HG03064 (cell line): ENCODE data around the gene NYNRIN.
"Not testable (repeated sequence)": the region's sequence is repeated elsewhere in the genome, so short reads cannot be mapped to it uniquely, and the experiment has no call there.

ENCODE experiments used
- ATAC-seq: cut with Tn5 transposase; IDR thresholded peaks from one replicate; pipeline ENCODE4 v1.9.1; 2021; ENCODE audit warnings: low read depth; ENCODE audit not compliant: unreplicated experiment

Gene NYNRIN

DNA sequence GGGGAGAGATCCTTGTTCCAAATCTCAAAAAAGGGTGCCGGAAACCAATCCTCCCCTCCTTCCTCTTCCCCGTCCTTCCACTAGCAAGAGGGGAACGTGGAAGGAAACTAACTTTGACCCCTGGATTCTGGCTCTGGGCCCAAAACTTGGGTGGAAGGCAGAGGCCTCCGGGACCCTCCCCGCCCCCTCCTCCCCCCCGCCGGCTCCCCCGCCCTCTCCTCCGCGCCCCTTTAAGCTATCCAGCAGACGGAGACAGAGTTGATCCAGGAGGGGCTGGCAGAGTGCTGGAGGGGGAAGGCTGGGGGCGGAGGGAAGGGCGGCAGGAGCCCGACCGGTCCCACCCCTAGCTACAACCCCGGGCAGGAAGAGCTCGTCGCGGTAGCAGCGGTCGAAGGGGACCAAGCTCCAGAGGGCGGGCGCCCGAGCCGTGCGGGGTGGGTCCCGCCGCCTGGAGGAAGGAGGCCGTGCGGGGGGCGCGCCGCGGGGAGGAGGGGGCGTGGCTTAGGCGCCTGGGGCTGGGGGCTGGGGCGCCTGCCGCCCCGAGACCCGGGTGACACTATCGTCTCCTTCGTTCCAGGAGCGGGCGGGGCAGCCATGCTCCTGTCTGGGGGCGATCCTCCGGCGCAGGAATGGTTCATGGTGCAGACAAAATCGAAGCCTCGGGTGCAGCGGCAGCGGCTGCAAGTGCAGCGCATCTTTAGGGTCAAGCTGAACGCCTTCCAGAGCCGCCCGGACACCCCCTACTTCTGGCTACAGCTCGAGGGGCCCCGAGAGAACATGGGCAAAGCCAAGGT, at the start of gene NYNRIN:
NYNRIN (plus strand) TSS at position 351 of the 794 bp plus-strand sequence; CDS start at position 595, 244 bp downstream.
- ATAC-seq: no peak

- ATAC-seq: no peak
These were observed 49.1 kb upstream of the NYNRIN start for GRCh38 chr14:24349742-24350141.

- ATAC-seq: no peak
These were observed 47.3 kb upstream of the NYNRIN start for GRCh38 chr14:24351517-24351916.

- ATAC-seq: no peak
These were observed 45.0 kb upstream of the NYNRIN start for GRCh38 chr14:24353559-24354481.

- ATAC-seq: not testable (repeated sequence)
These were observed 44.3 kb upstream of the NYNRIN start for GRCh38 chr14:24354482-24354825.

DNA sequence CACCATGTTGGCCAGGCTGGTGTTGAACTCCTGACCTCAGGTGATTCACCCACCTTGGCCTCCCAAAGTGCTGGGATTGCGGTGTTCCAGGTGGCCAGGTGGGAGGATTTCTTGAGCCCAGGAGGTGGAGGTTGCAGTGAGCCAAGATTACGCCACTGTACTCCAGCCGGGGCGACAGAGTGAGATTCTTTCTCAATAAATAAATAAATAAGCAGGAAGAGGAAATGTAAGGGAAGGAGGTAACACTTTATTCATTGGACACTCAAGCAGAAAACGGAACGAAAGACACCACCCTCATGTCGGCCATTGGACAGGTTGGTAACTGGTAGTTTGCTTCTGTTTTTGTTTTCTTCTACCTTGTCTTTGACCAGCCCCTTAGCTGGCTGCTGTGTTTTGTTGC, 43.8 kb upstream of the NYNRIN start:
- no peak for ATAC-seq

DNA sequence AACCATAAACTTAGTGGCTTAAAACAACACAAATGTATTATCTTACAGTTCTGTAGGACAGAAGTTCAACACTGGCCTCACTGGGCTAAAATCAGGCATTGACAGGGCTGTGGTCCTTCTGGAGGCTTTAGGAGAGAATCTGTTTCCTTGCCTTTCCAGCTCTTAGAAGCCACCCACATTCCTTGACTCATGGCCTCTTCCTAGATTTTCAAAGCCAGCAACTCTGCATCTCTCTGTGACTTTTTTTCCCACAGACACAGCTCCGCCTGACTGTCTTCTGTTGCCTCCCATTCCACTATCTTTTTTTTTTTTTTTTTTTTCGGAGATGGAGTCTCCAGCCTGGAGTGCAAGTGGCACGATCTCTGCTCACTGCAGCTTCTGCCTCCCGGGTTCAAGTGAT, 42.6 kb upstream of the NYNRIN start:
- no peak for ATAC-seq

GRCh38 chr14:24360281-24360680, 38.5 kb upstream of the NYNRIN start:
- no peak for ATAC-seq

DNA sequence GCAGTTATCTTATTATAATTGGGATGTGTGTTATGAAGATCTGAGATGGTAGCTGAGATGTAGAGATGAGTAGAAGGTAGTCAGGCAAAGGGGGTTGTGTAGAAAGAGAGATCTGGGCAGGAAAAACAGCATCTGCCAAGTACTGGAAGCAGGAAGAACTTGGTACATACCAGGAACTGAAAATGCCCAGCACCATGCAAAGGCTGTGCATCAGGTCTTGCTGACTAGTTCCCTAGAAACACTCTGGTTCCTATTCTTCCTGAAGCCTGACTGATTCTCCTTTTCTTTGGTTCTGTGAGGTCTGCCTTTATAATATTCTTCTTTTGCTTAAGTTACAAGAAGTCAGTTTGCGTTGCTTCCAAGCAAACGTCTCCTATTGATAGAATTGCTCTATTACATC, 37.5 kb upstream of the NYNRIN start:
- no peak for ATAC-seq

- ATAC-seq: no peak
These were observed 36.4 kb upstream of the NYNRIN start for GRCh38 chr14:24362241-24362960.

DNA sequence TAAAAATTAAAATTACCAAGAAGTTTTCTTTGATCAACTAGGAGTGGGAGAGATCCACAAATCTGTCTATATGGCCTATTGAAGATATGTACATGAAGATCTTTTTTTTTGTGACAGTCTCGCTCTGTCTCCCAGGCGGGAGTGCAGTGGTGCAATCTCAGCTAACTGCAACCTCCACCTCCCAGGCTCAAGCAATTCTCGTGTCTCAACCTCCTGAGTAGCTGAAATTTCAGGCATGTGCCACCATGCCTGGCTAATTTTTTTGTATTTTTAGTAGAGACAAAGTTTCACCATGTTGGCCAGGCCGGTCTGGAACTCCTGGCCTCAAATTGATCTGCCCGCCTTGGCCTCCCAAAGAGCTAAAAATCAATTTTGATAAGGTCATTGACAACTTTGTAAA, 35.4 kb upstream of the NYNRIN start:
- ATAC-seq: no peak

- ATAC-seq: no peak
These were observed 34.0 kb upstream of the NYNRIN start for GRCh38 chr14:24364841-24365240.

- ATAC-seq: no peak
These were observed 33.0 kb upstream of the NYNRIN start for GRCh38 chr14:24365600-24366412.

GRCh38 chr14:24366413-24366720, 32.4 kb upstream of the NYNRIN start:
- ATAC-seq: no peak

DNA sequence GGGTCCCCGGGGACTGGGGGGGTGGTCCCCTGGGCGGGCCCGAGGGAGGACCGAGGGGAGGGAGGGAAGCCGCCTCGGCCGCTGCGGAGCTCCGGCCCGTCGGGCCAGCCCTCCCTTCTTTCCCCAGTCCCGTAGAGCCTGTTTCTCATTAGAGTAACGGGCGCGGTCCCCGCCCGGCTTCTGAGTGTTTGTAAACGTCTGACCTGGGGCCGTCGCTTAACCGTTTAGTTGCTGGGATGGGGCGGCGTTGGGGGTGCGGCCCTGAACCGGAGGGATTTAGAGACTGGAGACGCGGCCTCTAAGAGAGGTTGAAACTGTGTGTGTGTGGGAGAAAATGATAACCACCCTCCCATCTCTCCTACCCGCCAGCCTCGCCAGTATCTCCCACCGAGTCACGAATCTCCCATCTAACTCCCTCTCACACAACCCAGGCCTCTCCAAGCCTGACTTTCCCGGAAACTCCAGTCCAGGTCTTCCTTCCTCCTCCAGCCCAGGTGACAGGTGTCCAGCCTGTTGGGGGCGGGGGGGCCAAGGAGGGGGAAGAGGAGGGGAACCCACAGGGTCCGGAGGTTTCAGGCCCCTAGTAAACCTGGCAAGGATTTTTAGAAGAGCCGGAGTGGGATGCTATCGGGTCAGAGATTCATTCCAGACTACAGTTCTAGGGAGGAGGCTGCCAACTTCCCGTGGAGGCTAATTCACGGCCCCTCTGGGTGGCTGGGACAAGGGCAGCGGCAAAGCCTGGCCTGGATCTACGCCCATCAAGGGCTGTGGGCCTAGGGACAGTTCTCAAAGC, 31.9 kb upstream of the NYNRIN start:
- ATAC-seq: peak; percentile 64

DNA sequence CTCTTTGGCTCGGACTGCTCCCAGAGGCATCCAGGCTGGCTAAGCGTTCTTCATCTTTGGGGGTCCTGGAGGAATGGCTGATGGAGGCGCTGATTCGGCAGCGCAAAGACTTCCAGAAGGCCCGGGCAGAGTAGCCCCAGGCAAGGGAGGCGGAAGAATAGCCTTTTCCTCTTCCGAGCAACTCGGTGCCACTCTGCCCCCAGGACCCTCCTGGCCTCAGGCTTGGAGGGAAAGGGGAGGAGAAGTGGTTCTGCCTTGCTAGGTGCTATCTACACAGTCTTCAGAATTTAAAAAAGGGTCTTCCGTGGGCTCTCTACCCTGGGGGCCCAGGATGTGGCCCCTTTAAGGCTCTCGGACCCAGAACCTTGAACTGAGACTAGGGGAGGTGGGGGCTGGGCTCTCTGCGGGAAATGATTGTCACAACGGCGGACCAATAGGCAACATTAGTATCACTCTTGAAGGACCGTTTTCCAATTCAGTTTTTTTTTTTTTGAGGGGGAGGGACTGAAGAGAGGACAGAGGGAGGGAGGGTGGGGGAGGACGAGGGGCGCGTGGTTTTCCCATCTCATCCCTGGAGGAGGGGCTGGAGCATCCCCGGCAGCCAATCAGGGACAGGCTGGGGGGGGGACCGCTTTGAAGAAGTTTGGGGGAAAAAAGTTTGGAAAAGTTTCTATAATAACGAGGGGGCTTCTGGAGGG, 31.1 kb upstream of the NYNRIN start, which contains the start of gene NFATC4:
NFATC4 (plus strand) TSS at position 671 of the 698 bp plus-strand sequence. CDS start 157 bp downstream, outside the sequence.
- ATAC-seq: no peak

GRCh38 chr14:24368212-24368561, 30.6 kb upstream of the NYNRIN start:
- no peak for ATAC-seq

DNA sequence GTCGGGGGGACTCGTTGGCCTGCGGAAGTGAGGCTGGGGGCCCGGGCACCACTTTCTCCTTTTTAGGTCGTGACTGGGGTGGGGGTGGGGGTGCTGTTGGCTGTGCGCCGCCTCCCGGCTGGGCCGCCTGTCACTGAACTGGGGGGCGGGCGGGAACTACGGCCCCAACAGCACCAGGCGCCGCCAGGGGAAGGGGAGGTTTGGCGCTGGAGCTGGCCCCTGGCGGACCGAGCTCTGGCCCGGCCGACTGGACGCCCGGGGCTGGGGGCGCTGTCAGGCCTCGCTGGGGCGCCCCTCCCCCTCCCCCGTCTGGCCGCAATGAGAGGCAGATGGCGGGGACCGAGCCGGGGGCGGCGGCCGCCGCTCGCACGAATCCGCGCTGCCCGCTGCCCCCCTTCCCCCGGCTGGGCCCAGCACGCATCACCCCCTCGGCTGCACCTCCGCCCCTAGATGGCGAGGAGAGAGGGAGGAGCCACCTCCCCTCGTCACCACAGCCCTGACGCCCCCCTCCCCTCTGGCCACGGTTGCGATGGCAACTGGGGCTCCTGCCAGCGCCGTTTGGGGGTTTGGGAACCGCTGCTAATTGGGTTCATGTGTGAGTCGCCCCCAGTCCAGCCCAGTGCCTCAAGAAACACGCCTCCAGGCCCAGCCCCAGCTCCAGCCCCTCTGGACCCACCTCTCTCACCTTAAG, 30.1 kb upstream of the NYNRIN start:
- no peak for ATAC-seq
